ENCODE results near the gene XIRP1.

DNA sequence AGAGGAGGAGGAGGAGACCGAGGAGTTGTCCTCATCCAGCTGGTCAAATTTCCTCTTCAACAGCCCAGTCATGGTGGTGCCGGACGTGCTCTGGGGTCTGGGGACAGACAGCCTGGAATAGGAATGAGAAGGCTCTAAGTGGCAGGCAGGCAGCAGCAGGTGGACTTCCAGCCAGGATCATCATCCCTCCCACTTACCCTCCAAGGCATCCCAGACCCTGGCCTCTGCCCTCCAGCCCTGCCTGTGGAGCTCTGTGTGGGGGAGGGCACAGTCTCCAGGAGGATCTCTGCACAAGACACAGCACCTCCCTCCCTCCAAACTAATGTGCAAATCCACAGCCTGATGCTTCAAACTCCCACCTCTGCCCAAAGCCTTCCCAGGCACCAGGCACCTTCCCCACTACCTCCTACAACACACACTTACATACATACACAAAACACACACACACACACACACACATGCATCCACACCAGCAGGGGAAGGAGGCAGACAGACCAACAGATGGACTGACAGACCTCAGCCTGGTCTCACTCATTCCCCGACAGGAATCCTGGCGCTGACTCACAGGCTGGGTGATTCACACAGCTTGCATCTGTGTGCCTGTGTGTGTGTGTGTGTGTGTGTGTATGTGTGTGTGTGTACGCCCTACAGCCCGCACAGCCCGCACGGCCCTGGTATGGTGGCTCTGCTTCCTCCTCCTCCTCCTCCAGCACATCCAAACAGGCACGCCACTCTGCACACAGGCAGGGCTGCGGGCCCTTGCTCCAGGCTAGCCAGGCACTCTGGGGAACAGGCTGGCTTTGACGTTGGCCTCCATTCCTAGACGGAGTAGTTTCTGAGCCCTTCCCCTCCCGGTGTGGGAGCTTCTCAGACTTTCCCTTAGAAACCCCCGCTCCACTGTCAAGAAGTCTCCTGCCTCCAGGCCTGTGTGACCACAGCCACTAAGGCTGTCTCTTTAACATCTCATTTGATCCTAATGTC is 45.5 kb downstream of the XIRP1 start:
- TF ChIP-seq GATA3 (IDR thresholded peaks at IDR 0.05; ENCODE audit: low read depth, low read length) (no peak), GATA2 (IDR thresholded peaks at IDR 0.05; ENCODE audit: low read depth, low read length) (no peak)
